ENCODE measurements around the gene DUSP9.
A peak's percentile ranks its signal among the peaks of the same experiment; 100 is the strongest.

DUSP9 gene

DNA sequence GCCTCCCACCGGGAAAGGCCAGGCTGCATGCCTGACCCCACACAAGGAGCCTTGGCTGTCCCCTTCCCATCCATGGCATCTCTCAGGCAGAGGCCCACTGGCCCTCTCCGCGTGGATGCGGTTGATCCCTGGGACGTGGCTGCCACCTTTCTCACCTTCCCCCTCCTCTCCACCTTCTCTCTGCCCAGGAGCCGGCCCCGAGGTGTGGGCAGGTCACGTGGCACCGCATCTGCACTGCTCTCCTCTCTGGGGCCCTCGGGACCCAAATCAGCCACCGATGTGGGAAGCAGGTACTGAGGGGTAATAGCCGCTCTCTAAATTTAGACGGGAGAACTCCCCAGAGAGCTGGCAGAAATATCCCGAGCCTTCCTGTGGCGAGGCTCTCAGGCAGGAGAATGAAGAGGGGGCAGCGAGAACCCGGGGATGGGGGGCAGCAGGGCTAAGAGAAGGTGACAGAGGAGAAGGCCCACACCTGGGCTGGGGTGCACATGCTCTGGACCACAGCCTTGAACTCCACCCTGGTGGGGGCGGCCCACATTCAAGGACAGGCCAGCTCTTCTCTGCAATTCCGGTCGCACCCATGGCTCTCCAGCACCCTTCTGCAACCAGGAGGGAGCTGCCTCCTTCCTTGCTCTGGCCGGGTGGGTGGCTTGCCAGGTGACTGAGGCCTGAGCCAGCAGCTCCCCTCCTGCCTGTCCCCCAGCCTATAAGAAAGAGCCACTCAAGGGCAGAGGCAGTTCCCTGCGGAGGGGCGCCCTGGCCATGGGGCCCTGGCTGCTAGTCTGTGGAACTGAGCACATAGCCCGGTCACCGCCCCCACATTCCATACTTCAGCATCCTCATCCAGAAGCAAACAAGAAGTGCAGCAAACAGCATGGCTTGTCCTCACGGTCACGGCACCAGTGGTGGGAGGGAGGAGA is 9.6 kb upstream of the DUSP9 start:
- no peak for DNase-seq

GRCh38 chrX:153638041-153638371 is 9.0 kb upstream of the DUSP9 start:
- DNase-seq, result no peak

DNA sequence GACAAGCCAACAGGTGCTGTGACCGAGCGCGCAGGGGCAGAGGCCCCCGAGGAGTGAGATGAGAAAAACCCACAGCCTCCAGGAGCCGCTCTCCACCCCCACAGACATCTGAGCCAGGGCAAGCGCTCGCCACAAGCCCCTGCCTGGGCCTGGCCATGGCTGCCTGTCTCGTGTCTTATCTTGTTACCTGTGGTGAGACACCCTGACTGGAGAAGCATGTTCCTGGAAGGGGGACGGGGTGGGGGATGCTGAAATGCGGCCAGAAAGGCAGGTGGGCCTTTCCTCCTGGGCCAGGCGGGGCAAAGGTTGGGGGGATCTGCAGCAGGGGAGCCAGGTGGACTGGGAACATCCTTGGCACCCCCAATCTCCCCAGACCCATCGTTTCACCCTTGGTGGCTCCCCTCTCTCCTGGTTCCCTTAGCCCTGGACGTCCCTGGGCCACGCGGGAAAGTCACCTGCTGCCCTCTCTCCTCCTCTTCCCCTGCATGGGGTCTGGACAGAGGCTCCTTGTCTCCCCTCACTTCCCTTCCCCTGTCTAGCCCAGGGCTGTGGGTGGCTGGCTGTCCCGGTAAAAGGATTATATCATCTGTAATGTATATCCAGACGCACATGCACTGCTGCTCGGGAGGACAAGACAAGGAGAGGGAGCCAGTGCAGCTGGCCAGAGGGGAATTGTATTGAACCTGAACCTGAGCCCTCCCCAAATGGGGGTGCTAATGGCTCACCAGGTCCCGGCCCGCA is 8.4 kb upstream of the DUSP9 start:
- DNase-seq, result no peak

- no peak for DNase-seq
Measured at GRCh38 chrX:153639177-153640044, 7.6 kb upstream of the DUSP9 start.

DNA sequence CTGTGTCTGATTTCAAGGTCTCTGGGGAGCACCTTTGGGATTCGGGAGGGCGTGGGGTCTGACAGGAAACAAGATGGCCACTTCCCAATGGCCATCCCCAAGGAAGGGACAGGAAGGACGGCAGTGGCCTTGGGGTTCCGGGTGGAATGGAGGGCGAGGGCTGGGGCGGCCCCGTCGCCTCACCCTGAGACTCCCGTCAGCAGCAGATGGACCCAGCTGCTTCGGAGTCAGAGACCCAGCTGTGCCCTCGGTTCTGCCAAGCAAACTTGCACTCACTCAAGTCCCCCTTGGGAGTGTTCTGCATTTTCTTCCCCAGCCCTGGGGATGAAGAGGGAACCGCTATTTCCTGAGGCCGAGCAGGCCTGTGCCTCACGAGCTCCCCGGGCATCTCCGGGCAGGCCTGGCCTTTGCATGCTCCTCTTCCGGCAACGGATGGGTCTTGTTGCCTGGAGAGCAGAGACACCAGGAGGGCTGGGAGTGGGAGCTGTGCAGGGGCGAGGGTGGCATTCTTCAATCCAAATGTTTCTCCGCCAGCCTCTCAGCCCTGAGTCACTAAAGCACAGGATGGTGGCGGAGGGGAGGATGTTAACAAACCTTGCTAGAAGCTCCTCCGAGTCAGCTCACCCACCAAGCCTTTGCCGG is 6.8 kb upstream of the DUSP9 start:
- no peak for DNase-seq

- DNase-seq, result no peak
Measured at GRCh38 chrX:153640736-153641575, 6.0 kb upstream of the DUSP9 start.

GRCh38 chrX:153641627-153642026 is 5.4 kb upstream of the DUSP9 start:
- no peak for DNase-seq

DNA sequence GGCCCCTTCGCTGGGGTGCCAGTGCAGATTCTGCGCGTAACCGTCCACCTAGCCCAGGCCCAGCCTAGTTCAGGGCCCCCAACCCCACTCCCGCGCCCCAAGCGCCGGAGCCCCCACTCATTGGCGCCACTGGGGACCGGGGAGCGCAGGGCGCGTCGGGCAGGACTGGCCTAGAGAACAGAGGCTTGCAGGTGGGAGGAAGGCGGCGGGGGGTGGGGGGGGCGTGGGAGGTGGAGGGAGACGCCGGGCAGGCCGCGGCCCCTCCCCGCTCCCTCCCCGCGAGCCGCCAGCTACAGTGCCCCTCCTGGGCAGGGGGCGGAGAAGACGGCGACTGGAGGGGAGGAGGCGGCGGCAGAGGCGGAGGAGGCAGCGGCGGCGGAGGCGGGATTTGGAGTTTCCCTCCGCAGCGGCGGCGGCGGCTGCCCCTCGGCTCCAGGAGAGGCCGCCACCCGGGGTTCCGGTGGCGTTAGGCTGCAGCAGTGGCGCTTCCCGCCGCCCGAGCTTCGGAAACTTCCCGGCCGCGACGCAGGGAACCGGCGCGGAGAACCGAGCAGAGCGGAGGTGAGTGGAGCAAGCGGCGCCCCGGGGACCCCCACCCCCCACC is 4.8 kb upstream of the DUSP9 start:
- DNase-seq, result peak; percentile 20

- no peak for DNase-seq
Measured at GRCh38 chrX:153642655-153643430, 4.2 kb upstream of the DUSP9 start.

DNA sequence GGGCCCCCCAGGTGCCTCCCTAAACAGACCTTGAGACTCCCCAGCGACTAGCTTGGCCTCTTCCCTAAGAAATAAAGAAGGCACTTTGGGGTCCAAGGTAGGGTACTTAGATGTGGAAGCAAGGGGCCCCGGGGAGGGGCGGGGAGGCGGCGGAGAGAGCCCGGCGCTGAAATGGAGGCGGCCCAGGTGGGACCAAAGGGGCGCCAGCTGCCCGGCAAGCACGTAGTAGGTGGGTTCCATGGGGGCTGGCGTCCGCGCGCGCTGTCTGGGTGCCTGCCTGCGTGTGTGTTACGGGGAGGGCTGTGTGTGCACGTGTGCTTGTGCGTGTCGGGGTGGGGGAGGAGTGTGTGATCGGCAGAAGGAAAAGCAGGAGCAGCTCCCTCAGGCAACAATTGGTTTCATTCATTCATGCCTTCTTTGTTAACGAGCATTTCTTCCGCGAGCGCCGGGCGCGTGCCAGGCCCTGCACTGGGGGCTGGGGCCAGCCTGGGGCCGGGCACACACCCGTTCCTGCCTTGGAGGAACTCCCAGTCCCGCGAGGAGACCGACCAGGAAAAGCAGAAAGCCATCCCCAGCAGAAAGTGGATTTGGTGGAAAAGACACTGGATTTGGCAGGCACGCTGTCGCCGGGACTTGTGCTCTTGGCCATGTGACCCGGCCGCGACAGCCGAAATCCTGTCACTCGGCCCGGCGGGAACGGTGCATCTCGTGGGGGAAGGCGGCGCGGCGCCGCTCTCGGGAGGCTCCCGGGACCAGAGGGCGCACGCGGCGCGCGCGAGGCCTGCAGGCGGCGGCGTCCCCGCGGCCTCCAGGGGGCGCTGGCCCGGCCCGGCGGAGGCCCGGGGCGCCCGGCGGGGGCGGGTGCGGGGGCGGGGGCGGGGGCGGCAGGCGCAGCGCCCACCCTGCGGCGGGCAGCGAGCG is 3.3 kb upstream of the DUSP9 start:
- DNase-seq, result no peak

DNA sequence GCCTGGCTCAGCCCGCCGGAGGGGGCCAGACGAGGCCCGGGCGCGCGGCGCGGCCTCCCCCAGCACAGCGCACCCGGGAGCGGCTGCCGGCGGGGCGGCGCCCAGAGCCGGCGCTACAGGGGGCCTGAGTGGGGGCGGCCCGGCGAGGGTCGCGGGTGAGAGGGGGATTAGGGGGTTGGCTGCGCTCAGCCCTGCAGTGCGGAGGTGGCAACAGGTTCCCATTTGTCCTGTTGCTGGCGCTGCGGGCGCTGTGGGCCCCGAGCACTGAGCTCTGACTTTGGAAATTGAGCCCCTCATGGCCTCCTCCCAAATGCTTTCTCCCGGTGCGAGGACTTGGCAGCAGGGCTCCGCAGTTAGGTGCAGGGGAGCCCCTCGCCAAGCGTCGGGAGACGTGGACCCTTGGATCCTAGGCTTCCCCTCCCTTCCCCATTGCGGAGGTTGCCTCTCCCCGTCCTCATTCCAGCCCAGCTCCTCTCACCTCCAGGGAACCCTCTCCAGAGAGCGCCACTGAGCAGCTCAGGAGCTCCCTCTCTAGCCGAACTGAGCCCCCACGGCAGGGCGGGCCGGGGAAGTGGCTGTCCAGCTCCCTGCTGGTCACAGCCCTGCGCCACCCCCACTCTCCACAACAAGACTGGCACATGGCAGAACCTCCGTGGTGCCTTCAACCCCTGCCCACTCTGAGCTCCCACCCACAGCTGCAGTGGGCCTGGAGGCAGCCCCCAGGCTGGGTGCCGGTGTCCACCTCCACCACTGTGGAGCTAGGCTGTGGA is 2.5 kb upstream of the DUSP9 start:
- DNase-seq, result no peak

- no peak for DNase-seq
Measured at GRCh38 chrX:153645151-153645550, 1.9 kb upstream of the DUSP9 start.

DNA sequence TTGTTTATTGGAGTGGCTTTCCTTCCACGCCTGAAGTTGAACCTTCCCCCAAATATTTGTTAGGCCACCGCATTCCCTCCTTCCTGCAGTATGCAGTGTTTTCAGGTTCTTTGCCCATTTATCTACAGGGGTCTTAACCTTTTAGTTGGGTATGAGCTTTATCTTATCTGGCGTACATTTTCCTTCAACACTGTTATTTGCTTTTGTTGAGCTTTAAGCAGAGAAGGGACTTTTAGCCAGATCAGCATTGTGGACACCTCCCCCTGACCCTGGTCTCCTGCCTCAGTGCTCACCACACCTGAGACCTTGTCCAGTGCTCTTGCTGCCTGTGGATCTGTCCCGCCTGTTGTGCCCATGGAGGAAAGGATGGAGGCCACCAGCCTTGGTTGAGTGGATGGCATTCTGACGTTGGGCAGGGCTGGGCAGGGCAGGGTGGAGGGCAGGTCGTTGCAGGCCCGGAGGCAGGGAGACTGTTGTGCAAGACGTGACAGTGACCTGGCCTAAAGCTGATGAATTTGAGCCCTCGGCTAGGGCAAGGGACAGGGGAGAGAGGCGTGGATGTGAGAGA is 998 bp upstream of the DUSP9 start:
- DNase-seq, result no peak

- DNase-seq, result no peak
Measured at GRCh38 chrX:153647461-153648357, 706 bp downstream of the DUSP9 start.

DNA sequence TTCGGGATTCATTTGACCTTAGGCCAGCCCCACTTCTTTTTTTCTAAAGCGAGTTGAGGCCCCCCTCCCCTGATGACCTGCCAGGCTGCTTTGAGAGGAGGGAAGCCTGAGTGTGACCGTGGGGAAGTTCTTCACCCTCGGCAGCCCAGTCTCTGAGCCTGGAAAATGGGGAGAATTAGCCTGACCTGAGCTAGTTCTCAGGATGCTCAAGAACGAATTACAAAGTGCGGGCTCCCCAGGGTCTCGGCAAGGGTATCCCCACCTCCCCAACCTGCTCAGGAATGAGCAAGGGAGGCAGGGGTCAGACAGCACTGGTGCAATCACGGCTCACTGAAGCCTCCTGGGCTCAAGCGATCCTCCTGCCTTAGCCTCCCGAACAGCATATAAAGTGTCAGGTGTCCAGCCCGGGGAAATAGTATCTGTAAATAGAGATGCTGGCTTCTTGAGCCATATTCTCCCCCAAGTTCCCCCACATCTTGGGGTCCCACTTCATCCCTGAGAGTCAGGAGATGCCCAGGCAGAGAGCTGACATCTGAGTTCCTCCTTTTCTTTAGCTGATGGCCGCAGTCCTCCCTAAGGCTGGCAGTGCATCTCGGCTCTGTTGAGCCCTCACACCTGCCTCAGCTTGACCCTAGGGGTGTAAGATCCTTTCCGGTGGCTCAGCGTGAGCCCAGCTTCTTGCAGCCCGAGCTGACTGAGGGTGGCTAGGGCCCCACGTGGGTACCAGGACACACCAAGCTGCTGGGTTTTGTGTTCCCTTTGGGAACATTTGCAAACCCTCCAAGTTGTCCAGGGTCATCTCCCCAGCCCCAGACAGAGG is 1.6 kb downstream of the DUSP9 start:
- no peak for DNase-seq
